NT2/D1 (cell line): Measurements from ENCODE around the gene ARHGAP22.

Experiments
- SUZ12 ChIP-seq: IDR thresholded peaks from 2 replicates; pipeline ENCODE4 v1.6.1; 2011; ENCODE audit not compliant: insufficient read length, insufficient read depth; ENCODE audit errors: extremely low read depth
- YY1 ChIP-seq: IDR thresholded peaks from 2 replicates; pipeline ENCODE4 v1.6.1; 2011; ENCODE audit not compliant: insufficient read length, insufficient read depth
- ZNF274 ChIP-seq: IDR thresholded peaks from 2 replicates; pipeline ENCODE4 v1.6.1; 2011; ENCODE audit warnings: mild to moderate bottlenecking, low read depth, low read length

- no peak for TF ChIP-seq ZNF274
- no peak for TF ChIP-seq YY1
- no peak for TF ChIP-seq SUZ12
These were observed 37.5 kb downstream of the ARHGAP22 start for GRCh38 chr10:48567346-48567745.
